GM12878 (cell line): ENCODE results near the gene ST6GALNAC3. TPM values are rescaled to one million over a fixed set of nuclear protein-coding genes. Genes with fewer than 3 reads are reported as not detected.

Experiments
- ATAC-seq: fragments of 200-7000 bp; cut with Tn5 transposase; 3 replicates; pipeline ENCODE4 v1.9.1; 2020; ENCODE audit warnings: mild to moderate bottlenecking, moderate library complexity
- BruUV-seq: library from RNA; stranded (reverse); fragments of 400-500 nt; replicated peaks from 2 replicates; lab custom pipeline; 2021; lab: Mats Ljungman, UMichigan
- CTCF ChIA-PET: fragments of 300-600 bp; sonication (Branson Sonifier 250); formaldehyde crosslinking; extraction: SDS; loops from one replicate; lab custom pipeline; 2021; ENCODE audit warnings: inconsistent platforms; lab: Yijun Ruan, JAX
- POLR2A ChIA-PET: fragments of 350-600 bp; formaldehyde crosslinking; extraction: SDS; loops from one replicate; lab custom pipeline; 2021; ENCODE audit warnings: inconsistent platforms; lab: Charles Lee
- RAD21 ChIA-PET: fragments of 300-600 bp; sonication (Branson Sonifier 250); formaldehyde crosslinking; loops from one replicate; lab custom pipeline; 2023; ENCODE audit warnings: antibody characterized with exemption; ENCODE audit not compliant: unreplicated experiment; lab: Charles Lee
- SMC1A ChIA-PET: fragments of 300-600 bp; sonication (Branson Sonifier 250); formaldehyde crosslinking; loops from one replicate; lab custom pipeline; 2023; ENCODE audit not compliant: unreplicated experiment, uncharacterized antibody; lab: Charles Lee
- DNase-seq: peaks from one replicate; pipeline ENCODE4 v3.0.0-alpha.2; 2011; ENCODE audit warnings: low read depth, low spot score
- FAIRE-seq: peaks from 3 replicates; lab custom pipeline; 2011; peaks lifted over from hg19 to GRCh38; lab: Jason Lieb, UNC
- H2AFZ ChIP-seq: 2 replicates; pipeline ENCODE4 v1.6.0; 2011; ENCODE audit warnings: low read depth, low read length, control low read depth; ENCODE audit not compliant: control insufficient read depth
- H3K27ac ChIP-seq: 2 replicates; pipeline ENCODE4 v1.5.1; 2011; ENCODE audit warnings: control low read depth; ENCODE audit not compliant: control insufficient read depth, insufficient read depth
- H3K27me3 ChIP-seq, 2 experiments: replicated peaks in 1 of 2; 2 replicates each; pipeline versions ENCODE4 v1.6.0 to v1.6.1; 2011; ENCODE audit warnings: low read length in 1 of 2; ENCODE audit not compliant: control insufficient read depth in 2 of 2, insufficient read depth in 2 of 2
- H3K36me3 ChIP-seq, 2 experiments: 2 replicates each; pipeline ENCODE4 v1.5.1; 2011; ENCODE audit warnings: low read length in 1 of 2; ENCODE audit not compliant: control insufficient read depth in 2 of 2, insufficient read depth in 2 of 2
- H3K4me1 ChIP-seq: 2 replicates; pipeline ENCODE4 v1.6.1; 2011; ENCODE audit warnings: mild to moderate bottlenecking, low read length, moderate library complexity, mixed read lengths; ENCODE audit not compliant: control insufficient read depth, insufficient read depth
- H3K4me2 ChIP-seq: 2 replicates; pipeline ENCODE4 v1.6.0; 2011; ENCODE audit warnings: control low read depth; ENCODE audit not compliant: control insufficient read depth, insufficient read depth
- H3K4me3 ChIP-seq: fragments of 200-600 bp; sonication (generic); 2 replicates; pipeline ENCODE4 v1.5.1; 2016
- H3K79me2 ChIP-seq: 2 replicates; pipeline ENCODE4 v1.6.0; 2011; ENCODE audit warnings: low read length; ENCODE audit not compliant: control insufficient read depth, insufficient read depth
- H3K9ac ChIP-seq: 2 replicates; pipeline ENCODE4 v1.8.0; 2011; ENCODE audit warnings: low read length, control low read depth, mixed read lengths; ENCODE audit not compliant: control insufficient read depth, insufficient read depth
- H3K9me3 ChIP-seq: replicated peaks from 3 replicates; pipeline ENCODE4 v1.5.1; 2011; ENCODE audit warnings: mild to moderate bottlenecking, low read length; ENCODE audit not compliant: control insufficient read depth, insufficient read depth
- H4K20me1 ChIP-seq: 2 replicates; pipeline ENCODE4 v1.6.0; 2011; ENCODE audit not compliant: control insufficient read depth, insufficient read depth
- CBX3 ChIP-seq: fragments of 200-600 bp; sonication (generic); IDR thresholded peaks from 2 replicates; pipeline ENCODE4 v1.6.1; 2016; ENCODE audit warnings: low read depth, borderline replicate concordance
- FOS ChIP-seq: IDR thresholded peaks from 3 replicates; pipeline ENCODE4 v1.6.1; 2011; ENCODE audit warnings: borderline replicate concordance; ENCODE audit not compliant: insufficient read length; ENCODE audit errors: extremely low read depth
- KLF5 ChIP-seq: fragments of 450-650 bp; IDR thresholded peaks from 2 replicates; pipeline ENCODE4 v1.6.1; 2014; ENCODE audit warnings: mild to moderate bottlenecking; ENCODE audit not compliant: partially characterized antibody
- MEF2A ChIP-seq: IDR thresholded peaks from 2 replicates; pipeline ENCODE4 v1.6.1; 2011; ENCODE audit warnings: low read depth, mild to moderate bottlenecking, low read length, moderate library complexity; ENCODE audit not compliant: insufficient read depth
- MTA2 ChIP-seq: fragments of 450-650 bp; IDR thresholded peaks from 2 replicates; pipeline ENCODE4 v1.6.1; 2016; ENCODE audit warnings: low read depth, mild to moderate bottlenecking, moderate library complexity
- SRF ChIP-seq, 2 experiments: IDR thresholded peaks; 2 replicates each; pipeline ENCODE4 v1.6.1; 2011; ENCODE audit warnings: low read depth in 2 of 2, low read length in 2 of 2, mild to moderate bottlenecking in 1 of 2, moderate library complexity in 1 of 2
- TARDBP ChIP-seq: IDR thresholded peaks from 2 replicates; pipeline ENCODE4 v1.6.1; 2016; ENCODE audit warnings: borderline replicate concordance
- WGBS: methylation state at CpG from one replicate; pipeline ENCODE4 v1.1.6; 2016; ENCODE audit warnings: low lambda C conversion rate; ENCODE audit not compliant: insufficient replicate concordance, insufficient coverage; ENCODE audit errors: missing lambda C conversion rate; 5-methylcytosine and 5-hydroxymethylcytosine counted together
- in situ Hi-C: fragments of 300-500 bp; cut with MboI; formaldehyde crosslinking; loops from 9 replicates; pipeline ENCODE4 v1.14.3; 2018; ENCODE audit warnings: mixed read lengths
- intact Hi-C: fragments of 100-400 bp; cut with micrococcal nuclease; formaldehyde crosslinking; loops from one replicate; pipeline ENCODE4 v1.14.2; 2022; ENCODE audit not compliant: unreplicated experiment
- polyA plus RNA-seq, 11 experiments: library from polyadenylated mRNA; depleted of rRNA in 4 of 11; unstranded in 6 of 11; stranded (reverse) in 5 of 11; fragments of >200 nt; fragmentation: Nextera tagmentation in 4 of 11; fragmentation: Illumina TruSeq in 1 of 11; extraction: Ambion mirVana in 4 of 11; extraction: Trizol in 1 of 11; gene quantifications; 1 replicate in 1 of 11; 2 replicates in 10 of 11; pipeline versions ENCODE4 v1.2.1 to v1.2.3, GENCODE V29; 2011 to 2016; ENCODE audit warnings: inconsistent platforms in 2 of 11, missing spikeins in 2 of 11, low read depth in 1 of 11
- total RNA-seq, 4 experiments: library from RNA; depleted of rRNA in 3 of 4; stranded (reverse); fragments of >200 nt in 3 of 4; fragmentation: Illumina TruSeq in 1 of 4; extraction: Trizol in 1 of 4; gene quantifications; 2 replicates each; pipeline versions ENCODE4 v1.2.1 to v1.2.3, GENCODE V29; 2013 to 2021
- TF ChIP-seq, protein P1 (sequence below): fragments of 450-650 bp; formaldehyde crosslinking; IDR thresholded peaks from 2 replicates; pipeline ENCODE4 v1.4.0; 2020; ENCODE audit warnings: mild to moderate bottlenecking, moderate library complexity
- TF ChIP-seq, protein P2 (sequence below): IDR thresholded peaks from 2 replicates; pipeline ENCODE4 v1.6.1; 2011; ENCODE audit warnings: low read depth, mild to moderate bottlenecking, low read length, moderate library complexity, borderline replicate concordance; ENCODE audit errors: extremely low read depth

ST6GALNAC3 gene
- total and polyA plus RNA-seq, 10 of the 15 experiments (the other 5 are each of a cell fraction or from before 2014, with no cell fraction given) = 0.04 to 0.68 (median 0.18) TPM; not detected in 3

DNA sequence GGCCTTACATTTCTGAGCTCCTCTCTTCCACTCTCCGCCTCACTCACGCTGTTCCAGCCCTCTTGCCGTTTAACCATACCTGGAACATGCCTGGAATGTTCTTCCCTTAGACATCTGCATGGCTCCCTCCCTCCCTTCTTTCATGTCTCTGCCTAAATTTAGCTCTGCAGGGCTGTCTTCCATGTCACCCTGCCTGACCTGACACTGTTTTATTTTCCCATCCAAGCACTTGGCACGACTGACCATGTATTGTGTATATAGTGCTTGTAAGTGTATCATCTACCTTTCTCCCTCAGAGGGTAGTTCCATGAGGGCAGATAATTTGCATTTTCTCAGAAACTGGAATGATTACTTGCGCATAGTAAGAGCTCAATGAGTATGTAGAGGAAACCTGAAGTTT lies 47.3 kb downstream of the ST6GALNAC3 start:
- Histone ChIP-seq H3K4me1 (no peaks in the 10 kb centered on the region), H3K4me3 (no peak overlapping the region), H3K9ac (no peak overlapping the region), H3K36me3 (no peaks in the 10 kb centered on the region), H3K79me2 (no peaks in the 10 kb centered on the region), H3K4me2 (no peak overlapping the region)
- POLR2A ChIA-PET = no interaction called here
- no peak for ATAC-seq
- intact Hi-C loops = no loop called here
- no TSS peak for BruUV-seq
- TF ChIP-seq, protein P1, sequence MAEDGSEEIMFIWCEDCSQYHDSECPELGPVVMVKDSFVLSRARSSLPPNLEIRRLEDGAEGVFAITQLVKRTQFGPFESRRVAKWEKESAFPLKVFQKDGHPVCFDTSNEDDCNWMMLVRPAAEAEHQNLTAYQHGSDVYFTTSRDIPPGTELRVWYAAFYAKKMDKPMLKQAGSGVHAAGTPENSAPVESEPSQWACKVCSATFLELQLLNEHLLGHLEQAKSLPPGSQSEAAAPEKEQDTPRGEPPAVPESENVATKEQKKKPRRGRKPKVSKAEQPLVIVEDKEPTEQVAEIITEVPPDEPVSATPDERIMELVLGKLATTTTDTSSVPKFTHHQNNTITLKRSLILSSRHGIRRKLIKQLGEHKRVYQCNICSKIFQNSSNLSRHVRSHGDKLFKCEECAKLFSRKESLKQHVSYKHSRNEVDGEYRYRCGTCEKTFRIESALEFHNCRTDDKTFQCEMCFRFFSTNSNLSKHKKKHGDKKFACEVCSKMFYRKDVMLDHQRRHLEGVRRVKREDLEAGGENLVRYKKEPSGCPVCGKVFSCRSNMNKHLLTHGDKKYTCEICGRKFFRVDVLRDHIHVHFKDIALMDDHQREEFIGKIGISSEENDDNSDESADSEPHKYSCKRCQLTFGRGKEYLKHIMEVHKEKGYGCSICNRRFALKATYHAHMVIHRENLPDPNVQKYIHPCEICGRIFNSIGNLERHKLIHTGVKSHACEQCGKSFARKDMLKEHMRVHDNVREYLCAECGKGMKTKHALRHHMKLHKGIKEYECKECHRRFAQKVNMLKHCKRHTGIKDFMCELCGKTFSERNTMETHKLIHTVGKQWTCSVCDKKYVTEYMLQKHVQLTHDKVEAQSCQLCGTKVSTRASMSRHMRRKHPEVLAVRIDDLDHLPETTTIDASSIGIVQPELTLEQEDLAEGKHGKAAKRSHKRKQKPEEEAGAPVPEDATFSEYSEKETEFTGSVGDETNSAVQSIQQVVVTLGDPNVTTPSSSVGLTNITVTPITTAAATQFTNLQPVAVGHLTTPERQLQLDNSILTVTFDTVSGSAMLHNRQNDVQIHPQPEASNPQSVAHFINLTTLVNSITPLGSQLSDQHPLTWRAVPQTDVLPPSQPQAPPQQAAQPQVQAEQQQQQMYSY (CRISPR knock-in tag) = no peak
- TF ChIP-seq, all 136 proteins: peak for 0
- Histone ChIP-seq H3K9me3 (no peaks in the 10 kb centered on the region), H2AFZ (no peak overlapping the region), H4K20me1 (no peaks in the 10 kb centered on the region), H3K27ac (no peak overlapping the region), H3K27me3 (no peaks in the 10 kb centered on the region)
- in situ Hi-C loops = no loop called here
- no peak for DNase-seq
- no peak for FAIRE-seq
- RAD21 ChIA-PET = no interaction called here
- CTCF ChIA-PET = interaction anchor here (0.5 kb wide), 1 partner anchor 402 kb away, joined by 3 read pairs; no protein-coding TSS in a partner anchor
- WGBS = 47% methylated on average over 5 of the region's 5 CpGs
- SMC1A ChIA-PET = interaction anchor here (1.2 kb wide), 1 partner anchor 23 kb away, joined by 3 read pairs; no protein-coding TSS in a partner anchor

DNA sequence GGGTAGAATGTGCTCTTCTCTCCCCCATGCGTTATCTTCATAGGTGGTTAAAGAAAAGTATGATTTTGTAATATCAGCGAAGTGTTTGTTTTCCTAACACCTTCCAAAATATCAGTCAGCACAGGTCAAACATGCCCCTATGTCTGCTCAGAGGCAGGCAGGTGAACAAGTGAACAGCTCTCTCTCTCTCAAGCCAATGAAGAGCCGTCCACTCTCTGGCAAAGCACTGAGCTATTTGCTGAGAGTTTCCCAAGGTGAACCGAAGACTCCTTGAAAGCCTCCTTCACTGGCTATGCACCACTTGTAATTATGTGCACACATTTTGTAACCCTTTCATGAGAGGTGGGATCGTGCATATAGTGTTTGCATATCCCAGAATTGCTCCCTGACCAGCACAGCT lies 47.7 kb downstream of the ST6GALNAC3 start:
- H3K9me3 ChIP-seq = no peaks in the 10 kb centered on the region
- TF ChIP-seq, protein P2, sequence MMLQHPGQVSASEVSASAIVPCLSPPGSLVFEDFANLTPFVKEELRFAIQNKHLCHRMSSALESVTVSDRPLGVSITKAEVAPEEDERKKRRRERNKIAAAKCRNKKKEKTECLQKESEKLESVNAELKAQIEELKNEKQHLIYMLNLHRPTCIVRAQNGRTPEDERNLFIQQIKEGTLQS = no peak
- no peak for TF ChIP-seq MEF2A
- no peak for TF ChIP-seq TARDBP
- no peak for TF ChIP-seq MTA2
- no peak for TF ChIP-seq CBX3
- TF ChIP-seq KLF5 = no peak
- TF ChIP-seq SRF (IDR thresholded peaks at IDR 0.05; ENCODE audit: low read depth in 2 of 2, low read length in 2 of 2) = no peak
- no peak for TF ChIP-seq FOS
- RAD21 ChIA-PET = no interaction called here
- H3K9ac ChIP-seq = no peak overlapping the region
- DNase-seq = no peak
- H3K27me3 ChIP-seq = no peaks in the 10 kb centered on the region
- no peaks in the 10 kb centered on the region for H3K4me1 ChIP-seq
- CTCF ChIA-PET = interaction anchor here (0.5 to 0.6 kb wide), 2 partner anchors 18 to 402 kb away, joined by 3 read pairs; no protein-coding TSS in a partner anchor
- in situ Hi-C loops (no loop called here), intact Hi-C loops (no loop called here)
- no peak overlapping the region for H3K27ac ChIP-seq
- H2AFZ ChIP-seq = no peak overlapping the region
- H3K4me2 ChIP-seq = no peak overlapping the region
- H3K79me2 ChIP-seq = no peaks in the 10 kb centered on the region
- no peaks in the 10 kb centered on the region for H3K36me3 ChIP-seq
- no peak for ATAC-seq
- no TSS peak for BruUV-seq
- SMC1A ChIA-PET = interaction anchor here (1.2 kb wide), 1 partner anchor 23 kb away, joined by 3 read pairs; no protein-coding TSS in a partner anchor
- no peak overlapping the region for H3K4me3 ChIP-seq
- H4K20me1 ChIP-seq = no peaks in the 10 kb centered on the region
- no peak for FAIRE-seq
- 17% methylated on average over 5 of the region's 5 CpGs for WGBS
- POLR2A ChIA-PET = no interaction called here
